TTC549 (cell line): ENCODE results near the gene ACAP3.

Experiments
- FAIRE-seq: peaks from 2 replicates; lab custom pipeline; 2012; peaks lifted over from hg19 to GRCh38; lab: Jason Lieb, UNC

The ACAP3 gene, protein sequence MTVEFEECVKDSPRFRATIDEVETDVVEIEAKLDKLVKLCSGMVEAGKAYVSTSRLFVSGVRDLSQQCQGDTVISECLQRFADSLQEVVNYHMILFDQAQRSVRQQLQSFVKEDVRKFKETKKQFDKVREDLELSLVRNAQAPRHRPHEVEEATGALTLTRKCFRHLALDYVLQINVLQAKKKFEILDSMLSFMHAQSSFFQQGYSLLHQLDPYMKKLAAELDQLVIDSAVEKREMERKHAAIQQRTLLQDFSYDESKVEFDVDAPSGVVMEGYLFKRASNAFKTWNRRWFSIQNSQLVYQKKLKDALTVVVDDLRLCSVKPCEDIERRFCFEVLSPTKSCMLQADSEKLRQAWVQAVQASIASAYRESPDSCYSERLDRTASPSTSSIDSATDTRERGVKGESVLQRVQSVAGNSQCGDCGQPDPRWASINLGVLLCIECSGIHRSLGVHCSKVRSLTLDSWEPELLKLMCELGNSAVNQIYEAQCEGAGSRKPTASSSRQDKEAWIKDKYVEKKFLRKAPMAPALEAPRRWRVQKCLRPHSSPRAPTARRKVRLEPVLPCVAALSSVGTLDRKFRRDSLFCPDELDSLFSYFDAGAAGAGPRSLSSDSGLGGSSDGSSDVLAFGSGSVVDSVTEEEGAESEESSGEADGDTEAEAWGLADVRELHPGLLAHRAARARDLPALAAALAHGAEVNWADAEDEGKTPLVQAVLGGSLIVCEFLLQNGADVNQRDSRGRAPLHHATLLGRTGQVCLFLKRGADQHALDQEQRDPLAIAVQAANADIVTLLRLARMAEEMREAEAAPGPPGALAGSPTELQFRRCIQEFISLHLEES

DNA sequence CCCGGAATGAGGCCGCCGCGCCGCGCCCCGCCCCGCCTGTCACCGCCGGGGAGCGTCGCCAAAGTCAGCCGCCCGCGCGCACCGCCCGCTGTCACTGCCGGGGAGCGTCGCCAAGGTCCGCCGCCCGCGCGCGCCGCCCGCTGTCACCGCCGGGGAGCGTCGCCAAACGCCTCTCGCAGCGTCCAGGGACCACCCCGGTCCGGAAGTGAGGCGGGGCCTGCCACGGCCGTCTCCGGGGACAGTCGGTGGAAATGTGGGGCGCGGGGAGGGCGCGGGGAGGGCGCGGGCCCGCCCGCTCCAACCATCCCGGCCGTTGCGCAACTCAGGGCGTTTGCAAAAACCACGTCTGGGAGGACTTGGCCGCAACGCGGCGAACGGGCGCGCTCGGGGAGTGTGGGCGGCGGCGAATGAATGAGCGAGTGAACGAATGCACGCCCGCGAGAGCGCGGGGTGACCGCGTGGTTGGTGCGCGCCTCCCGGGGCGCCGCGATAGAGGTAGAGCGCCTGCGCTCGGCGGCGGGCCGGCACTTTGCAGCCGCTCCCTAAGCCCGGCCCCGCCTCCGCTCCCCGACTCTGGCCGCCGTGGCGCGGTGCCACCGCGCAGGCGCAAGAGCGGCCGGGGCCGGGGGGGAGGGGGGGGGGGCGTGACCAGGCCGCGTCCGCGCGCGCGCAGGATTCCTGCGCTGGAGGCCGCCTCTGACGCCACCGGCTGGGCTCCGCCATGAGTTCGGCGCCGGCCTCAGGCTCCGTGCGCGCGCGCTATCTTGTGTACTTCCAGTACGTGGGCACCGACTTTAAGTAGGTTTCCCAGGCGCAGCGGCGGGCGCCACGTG, at the start of gene ACAP3, which contains the start of gene PUSL1:
Gene ACAP3 (minus strand): TSS at position 8 of the 833 bp plus-strand sequence. CDS start 115 bp downstream, outside the sequence.
Gene PUSL1 (plus strand): TSS at position 675 of the 833 bp plus-strand sequence. CDS start 47 bp downstream, at position 722.
- no peak for FAIRE-seq

DNA sequence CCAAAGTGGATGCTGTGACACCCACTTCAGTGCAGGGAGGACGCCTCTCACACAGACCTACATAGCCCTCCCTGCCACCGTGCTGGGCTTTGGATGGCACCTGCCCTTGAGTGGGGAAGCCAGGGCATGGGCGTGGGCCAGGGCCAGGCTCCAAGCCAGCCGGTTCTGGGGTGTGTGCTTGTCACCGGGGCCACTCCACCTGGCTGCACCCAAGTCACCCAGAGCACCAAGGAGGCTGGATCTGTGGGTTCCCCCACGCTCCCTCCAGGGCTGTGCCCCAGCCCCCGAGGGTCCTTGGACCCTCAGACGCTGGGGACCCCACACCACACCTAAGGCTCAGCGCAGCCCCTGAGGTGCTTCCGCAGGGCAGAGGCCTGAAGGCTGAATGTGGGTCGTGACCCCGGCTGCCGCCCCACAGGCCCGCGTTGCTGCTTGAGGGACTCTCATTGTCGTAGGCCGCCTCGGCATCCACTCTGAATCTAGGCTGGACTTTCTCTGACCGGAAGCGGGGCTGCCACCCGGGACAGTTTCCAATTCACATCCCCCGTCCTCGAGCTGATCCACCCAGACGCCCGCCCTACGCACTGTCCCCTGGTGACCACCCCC, 49.2 kb upstream of the ACAP3 start:
- no peak for FAIRE-seq

DNA sequence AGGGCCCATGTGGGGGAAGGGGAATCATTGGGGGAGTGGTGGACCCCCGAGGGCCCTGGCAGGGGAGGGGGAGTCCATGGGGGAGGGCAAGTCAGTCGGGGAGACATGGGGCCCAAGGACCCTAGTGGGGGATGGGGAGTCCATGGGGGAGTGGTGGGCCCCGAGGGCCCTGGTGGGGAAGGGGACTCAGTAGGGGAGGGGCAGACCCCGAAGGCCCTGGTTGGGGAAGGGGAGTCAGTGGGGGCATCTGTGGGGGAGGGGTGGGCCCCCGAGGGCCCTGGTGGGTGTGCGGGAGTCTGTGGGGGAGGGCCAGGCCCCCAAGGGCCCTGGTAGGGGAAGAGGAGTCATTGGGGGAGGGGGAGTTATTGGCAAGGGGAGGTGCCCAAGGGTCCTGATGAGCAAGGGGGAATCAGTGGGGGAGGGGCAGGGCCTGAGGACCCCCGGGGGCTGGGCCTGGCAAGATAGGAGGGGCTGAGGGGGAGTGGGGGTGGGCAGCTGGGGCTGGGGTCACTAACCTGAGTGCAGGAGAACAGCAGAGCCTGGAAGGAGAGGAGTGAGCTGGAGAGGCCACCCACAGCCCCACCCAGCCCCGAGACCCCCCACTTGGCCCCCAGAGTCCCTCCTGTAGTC, 48.6 kb upstream of the ACAP3 start:
- FAIRE-seq = no peak

DNA sequence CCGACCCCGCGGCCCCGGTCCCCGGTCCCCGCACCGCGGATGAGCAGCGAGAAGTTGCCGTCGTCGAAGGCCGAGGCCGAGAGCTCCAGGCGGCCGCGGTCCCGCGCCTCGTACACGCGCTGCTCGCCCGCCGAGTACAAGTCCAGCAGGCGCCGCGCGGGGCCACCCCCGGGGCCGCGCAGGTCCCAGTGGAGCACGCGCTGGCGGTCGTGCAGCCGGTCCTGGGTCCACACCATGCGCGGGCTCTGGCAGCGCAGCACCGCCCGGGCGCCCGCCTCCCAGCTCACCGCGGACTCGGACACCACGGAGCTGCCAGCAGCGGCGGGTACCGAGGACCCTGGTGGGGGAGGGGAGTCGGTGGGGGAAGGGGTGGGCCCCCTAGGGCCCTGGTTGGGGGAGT, 47.7 kb upstream of the ACAP3 start:
- FAIRE-seq = no peak

DNA sequence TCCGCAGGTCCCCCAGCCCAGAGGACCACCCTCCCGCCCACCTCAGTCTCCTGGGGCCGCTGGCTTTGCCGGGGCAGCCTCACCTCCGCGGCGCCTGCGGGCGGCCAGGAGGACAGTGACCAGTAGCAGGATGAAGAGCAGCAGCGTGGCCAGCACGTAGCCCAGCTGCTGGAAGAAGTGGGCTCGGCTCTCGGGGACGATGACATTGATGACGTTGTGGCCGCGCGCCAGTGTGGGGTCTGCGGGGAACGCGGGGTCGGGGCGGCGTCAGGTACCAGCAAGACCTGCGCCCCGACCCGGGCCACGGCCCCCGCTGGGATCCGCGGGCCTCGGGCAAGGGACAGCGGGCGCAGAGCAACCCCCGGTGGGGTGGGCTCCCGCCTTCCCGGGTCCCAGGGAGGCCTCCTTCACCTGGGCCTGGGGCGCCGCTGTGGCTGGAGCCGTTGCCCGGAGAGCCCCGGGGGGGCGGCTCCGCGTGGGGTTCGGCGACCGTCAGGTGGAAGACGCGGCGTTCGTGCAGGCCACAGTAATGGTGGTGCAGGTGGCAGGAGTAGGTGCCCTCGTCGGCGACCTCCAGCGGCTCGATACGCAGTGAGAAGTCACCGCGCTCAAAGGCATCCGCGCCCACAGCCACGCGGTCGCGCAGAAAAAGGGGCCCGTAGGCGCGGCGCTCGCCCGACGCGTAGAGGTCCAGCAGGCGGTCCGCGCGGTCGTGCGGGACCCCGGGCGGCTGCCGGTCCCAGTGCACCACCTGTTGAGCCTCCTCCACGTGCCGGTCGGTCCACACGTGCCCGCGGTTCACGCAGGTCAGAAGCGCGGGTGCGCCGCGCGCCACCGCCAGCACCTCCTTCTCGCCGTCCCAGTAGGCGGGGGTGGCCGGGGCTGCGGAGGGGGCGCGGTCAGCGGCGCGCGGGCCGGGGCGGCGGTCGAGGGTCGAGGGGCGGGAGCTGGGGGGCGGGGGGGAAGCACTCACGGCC, 46.8 kb upstream of the ACAP3 start:
- FAIRE-seq = no peak

DNA sequence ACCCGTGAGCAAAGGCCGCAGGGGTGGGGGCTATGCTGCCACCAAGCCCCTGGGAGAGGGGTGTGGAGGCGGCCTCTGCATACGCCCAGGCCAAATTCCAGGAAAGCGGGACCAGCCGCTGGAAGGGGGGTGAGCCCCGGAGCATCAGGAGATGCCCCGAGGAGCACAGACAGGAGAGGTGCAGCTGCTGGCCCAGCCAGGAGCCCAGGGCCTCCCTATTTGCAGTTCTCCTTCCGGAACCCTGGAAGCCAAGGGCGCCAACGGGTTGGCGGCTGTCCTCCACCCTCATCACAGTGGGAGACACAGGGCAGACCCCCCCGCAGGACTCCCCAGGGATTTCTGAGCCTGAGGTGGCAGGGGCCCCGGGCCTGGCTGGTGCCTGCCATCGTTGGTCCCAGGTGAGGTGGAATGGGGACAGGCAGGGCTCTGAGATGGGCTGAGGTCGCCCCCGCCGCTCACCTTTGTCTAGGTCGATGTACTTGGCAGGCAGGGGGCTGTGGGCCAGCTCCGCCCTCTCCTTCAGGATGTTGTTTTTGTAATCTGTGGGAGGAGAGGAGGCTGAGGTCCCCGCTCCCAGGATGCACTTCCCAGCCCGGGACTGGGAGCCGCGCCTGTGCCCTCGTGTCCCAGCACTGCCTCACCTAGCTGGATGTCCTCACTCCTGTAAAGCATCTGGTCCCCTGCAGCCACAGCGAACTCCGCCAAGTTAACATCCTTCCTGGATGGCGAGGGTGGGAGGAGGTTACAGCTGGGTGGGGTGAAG, 45.8 kb upstream of the ACAP3 start:
- no peak for FAIRE-seq

DNA sequence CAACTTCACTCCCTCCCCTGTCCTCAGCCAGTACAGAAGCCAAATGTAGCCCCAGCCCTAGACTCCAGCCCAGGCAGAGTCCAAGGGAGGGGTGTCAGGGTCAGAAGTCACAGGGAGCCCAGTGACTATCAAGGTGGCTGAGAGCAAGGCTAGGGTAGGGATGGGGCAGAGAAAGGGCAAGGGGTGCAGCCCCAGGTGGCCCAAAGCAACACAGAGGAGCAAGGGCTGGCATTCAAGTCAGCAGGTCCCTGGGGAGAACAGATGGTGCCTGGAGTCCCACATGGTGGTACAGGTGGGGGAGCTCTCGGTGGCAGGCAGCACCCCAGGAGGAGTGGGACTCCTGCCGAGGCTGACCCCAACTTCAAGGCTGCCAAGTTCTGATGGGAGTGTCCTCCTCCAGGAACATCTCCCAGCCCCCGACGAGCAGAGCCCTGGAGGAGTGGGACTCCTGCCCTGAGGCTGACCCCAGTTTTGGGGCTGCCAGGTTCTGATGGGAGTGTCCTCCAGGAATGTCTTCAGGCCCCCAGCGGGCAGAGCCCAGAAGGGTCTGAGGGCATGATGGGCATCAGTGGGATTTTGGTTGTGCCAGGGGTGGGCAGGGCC, 45.2 kb upstream of the ACAP3 start:
- FAIRE-seq = no peak

DNA sequence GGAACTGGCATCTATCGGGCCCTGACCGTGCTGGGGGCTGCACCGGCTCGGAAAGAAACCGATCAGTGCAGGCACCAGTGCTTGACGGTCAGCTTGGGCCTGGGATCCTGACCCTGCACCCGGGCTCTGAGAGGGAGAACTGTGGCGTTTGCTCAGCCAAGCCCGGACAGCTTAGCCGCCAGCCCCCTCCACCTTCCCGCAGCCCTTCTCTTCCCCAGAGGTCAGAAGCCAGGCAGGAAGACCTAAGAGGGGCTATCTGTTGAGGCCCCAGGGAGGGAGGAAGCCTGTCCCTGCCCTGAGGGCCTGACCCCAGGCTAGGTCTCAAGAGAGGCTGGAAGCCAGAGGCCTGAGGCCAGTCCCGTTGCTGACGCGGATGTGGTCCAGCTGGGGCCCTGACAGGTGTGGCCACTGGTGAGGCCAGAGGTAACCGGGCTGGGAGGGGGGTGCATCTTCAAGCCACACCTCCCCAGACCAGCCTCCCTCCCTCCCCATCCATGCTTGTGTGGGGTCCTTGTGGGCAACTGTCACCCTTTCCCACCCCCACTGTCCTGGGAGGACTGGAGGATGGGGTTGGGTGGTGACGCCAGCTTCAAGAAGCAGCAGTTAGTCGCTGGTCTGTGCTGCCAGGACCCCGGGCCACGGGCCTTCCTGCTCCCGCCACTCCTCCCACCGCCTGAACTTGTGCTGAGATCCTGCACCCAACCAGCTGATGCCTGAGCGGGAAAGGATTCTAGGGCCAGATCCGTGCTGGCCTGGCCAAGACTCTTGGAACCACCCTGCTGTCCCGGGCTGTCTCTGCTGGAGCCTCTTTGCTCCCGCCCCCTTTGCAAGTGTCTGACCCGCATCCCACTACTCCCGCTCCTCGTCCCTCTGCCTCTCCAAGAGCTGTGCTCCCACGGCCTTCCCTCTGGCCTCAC, 44.0 kb upstream of the ACAP3 start:
- FAIRE-seq = no peak

DNA sequence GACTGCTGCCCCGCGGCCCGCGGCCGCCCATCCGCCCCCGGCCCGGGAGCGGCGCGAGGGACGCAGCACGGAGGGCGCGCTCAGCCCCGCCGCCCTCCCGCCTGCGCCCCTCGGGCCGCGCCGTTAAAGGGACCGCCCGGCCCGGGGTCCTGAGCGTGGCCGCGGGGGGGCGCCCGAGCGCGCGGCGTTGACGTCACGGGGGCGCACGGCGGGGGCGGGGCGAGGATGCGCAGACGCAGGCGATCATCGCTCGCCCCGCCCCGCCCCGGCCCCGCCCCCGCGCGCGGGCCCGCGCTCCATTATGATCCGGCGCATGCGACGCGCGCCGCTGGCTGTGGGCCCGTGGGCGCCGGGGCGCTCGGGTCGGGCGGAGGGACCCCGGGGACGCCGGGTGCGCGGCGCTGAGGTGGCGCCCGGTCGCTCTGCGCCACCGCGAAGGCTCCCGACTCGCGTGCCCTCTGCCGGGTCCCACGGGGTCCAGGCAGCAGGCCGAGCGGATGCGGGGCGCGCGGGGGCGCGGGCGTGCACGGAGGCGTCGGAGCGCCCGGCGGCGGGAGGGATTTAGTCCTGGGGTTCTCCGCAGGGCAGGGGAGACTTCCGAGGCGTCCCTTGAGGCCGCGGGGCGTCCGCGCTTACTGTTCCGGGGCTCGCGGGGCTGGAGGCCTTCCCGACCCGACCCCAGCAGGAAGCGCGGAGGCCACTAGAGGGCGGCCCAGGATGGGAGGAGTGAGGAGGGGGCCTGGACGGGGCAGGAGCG, 41.7 kb upstream of the ACAP3 start, which contains the start of gene DVL1:
Gene DVL1 (minus strand): TSS at position 163 of the 757 bp plus-strand sequence. CDS start 353 bp downstream, outside the sequence.
- FAIRE-seq = no peak

DNA sequence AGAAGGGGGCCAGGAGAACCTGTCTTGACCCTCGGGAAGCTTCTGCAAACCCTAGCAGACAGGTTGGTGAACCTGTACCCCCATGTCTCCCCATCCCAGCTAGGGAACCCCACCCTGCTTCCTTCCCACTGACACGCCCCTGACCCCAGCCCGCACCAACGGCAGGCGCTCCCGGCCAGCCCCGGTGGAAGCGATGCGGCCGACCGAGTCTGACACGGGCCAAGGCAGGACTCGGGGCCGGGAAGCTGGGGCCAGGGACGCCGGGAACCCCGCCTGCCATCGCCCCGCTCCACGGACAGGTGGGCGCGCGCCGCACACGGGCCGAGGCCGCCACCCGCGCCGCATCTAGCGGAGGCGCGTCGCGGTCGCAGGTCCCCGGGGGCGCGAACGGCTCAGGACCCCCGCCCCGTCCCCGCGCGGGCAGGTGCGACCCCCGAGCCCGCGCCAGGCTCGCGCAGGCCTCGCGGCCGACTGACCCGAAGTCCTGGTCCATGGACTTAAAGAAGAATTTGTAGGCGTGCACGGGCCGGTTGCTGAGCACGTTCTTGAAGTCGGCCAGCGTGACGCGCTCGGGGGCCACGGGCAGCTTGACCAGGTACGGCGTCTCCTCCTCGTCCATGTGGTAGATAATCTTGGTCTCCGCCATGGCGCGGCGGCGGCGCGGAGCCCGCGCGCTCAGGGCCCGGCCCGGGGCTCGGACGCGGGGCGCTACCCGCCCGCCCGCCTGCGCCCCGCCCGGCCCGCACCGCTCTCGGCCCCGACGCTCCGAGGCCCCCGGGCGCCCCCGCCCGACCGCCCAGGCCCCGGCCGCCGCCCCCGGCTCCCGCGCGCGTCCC, 40.9 kb upstream of the ACAP3 start:
- no peak for FAIRE-seq

DNA sequence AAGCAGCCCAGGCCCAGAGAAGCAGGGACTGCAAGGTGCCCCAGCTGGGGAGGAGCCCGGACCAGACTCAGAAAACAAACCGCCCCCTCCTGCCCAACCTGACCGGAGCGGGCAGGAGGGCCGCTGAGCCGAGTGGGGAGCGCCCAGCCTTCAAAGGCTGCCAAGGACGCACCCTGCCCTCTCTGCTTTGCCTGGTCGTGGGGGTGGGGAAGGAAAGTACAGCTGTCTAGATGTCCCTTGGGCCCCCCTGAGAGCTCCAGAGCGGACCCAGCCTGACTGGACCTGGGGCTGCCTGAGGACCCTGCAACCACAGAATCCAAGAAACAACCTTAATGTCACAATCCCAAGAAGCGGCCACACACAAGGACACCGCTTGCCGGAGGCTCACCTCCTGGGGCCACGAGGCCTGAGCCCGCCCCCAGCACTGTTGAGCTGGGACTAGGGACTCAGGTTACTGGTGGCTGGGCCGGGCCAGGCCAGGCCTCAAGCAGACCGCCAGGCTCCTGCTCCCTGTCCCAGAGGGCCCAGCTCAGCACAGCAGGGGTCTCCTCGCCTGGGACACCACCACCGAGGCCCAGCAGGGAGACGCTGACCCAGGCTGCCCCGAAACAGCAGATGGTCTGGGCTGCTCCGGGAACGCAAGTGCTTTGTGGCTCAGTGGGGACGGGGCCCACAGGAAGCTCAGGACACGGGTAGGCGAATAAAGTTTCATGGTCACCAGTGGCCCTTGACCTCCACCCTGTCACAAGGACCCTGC, 40.1 kb upstream of the ACAP3 start:
- FAIRE-seq = no peak

DNA sequence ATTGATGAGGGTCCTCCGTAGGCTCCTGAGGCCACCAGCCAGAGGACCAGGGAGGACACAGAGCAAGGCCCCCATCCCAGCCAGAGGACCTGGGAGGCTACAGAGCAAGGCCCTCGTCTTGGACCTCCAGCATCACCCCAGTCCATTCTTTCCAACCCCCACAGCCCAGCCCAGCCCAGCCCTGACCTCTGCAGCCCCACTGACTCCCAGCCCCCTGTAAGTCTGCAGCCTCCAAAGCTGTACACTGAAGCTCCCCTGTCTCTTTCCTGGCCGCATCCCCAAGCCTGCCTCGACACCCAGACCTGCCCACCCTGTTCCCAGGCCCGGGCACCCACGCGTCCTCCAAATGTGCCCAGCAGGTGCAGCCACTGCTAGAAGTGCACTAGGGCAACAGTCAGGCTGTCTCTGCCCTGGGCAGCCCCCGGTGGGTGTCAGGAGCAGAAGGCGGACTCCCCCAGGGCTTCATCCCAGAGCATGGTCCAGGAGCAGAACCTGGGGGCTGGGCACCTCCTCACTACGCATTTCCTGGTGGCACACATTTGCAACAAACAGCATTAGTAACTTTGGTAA, 39.4 kb upstream of the ACAP3 start:
- no peak for FAIRE-seq

DNA sequence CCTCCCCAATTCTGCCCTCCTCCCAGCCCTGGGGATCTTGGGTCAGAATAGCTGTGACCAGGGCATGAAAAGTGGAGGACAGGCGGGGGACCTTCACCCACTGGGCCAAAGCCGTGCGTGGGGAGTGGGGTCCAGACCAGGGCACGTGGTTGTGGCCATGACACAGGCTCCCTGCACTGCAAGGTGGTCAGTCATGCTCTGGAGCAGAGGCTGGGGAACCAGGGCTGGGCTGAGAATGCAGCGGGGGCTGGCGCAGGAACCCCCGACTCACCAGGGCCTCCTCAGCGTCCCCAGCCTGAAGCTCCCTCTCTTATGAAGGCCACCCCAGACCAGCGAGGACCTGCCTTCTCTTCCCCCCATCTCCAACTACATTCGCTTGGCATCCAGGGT, 38.8 kb upstream of the ACAP3 start:
- FAIRE-seq = no peak

DNA sequence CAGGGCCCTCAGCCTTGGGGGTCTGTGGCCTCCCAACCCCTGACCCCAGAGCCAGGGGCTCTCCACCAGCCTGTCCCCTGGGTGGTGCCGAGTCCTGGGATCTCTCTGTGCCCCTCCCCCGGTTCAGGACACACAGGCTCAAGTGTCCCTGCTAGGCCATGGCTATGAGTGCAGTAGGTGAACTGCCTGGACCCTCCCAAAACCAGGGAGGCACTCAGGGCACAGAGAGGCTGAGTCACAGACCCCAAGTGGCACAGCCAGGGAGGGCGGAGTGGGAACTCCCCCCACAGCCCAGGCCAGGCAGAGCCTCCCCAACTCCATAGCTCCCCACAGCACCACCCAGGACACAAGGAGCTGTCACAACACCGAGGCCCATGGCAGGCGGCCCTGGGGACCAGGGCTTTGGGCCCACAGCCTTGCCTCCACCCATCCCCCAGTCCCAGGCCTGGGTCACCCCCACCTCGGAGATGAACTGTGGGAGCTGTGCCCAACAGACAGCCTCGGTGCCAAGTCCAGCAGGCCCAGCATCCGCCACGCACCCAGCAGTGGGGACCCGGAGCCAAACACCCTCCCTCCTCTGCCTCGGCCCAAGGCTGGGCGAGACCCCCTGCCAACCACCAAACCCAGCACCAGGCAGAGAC, 38.2 kb upstream of the ACAP3 start:
- FAIRE-seq = no peak
